Measurements from ENCODE around the gene HEATR1. TPM values are rescaled to one million over a fixed set of nuclear protein-coding genes. Genes with fewer than 3 reads are reported as not detected.
"Not testable (repeated sequence)": the region's sequence is repeated elsewhere in the genome, so short reads cannot be mapped to it uniquely, and the experiment has no call there.

Gene HEATR1
- total RNA-seq, 4 donors from 2014 or later: 9.4 to 15.7 (median 13.2) TPM

DNA sequence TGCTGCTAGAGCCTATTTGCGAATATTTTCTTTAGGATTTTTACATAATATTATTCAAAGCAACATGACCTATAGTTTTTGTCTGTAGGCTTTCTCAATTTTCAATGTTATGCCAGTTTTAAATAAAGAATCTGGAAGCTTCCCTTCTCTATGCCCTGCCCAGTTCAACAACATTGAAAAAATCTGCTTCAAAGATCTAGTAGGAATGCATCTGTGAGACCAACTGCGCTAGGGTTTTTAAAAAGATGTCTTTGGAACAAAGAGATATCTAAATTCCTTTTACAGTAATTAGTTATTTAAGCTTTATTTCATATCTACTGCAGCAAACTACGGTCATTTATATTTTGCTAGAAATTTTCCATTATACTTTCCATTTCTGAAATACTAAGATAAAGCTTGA, 25.7 kb downstream of the HEATR1 start:
- Histone ChIP-seq H3K4me1 (no peaks in the 10 kb centered on the region), H3K4me3 (no peak overlapping the region), H3K27me3 (no peaks in the 10 kb centered on the region), H3K9me3 (no peaks in the 10 kb centered on the region), H3K36me3 (peaks cover 0 to 71% (median 17%) of the 10 kb centered on the region in 4 donors), H3K27ac (no peak overlapping the region)
- 95 to 100% methylated on average over 3 of the region's 3 CpGs for WGBS, 2 donors (ENCODE audit: low coverage in 1 of 2)
- TF ChIP-seq POLR2A (IDR thresholded peaks at IDR 0.05): no peak
- TF ChIP-seq EP300 (IDR thresholded peaks at IDR 0.05; ENCODE audit: low read depth): no peak
- TF ChIP-seq, protein P1, sequence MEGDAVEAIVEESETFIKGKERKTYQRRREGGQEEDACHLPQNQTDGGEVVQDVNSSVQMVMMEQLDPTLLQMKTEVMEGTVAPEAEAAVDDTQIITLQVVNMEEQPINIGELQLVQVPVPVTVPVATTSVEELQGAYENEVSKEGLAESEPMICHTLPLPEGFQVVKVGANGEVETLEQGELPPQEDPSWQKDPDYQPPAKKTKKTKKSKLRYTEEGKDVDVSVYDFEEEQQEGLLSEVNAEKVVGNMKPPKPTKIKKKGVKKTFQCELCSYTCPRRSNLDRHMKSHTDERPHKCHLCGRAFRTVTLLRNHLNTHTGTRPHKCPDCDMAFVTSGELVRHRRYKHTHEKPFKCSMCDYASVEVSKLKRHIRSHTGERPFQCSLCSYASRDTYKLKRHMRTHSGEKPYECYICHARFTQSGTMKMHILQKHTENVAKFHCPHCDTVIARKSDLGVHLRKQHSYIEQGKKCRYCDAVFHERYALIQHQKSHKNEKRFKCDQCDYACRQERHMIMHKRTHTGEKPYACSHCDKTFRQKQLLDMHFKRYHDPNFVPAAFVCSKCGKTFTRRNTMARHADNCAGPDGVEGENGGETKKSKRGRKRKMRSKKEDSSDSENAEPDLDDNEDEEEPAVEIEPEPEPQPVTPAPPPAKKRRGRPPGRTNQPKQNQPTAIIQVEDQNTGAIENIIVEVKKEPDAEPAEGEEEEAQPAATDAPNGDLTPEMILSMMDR (IDR thresholded peaks at IDR 0.05): no peak
- no peak for TF ChIP-seq POLR2AphosphoS5 (IDR thresholded peaks at IDR 0.05)
- no peak for DNase-seq
- intact Hi-C loops (cut with DNase I; ENCODE audit: low total_unique reads) (no loop called here), in situ Hi-C loops (cut with MboI; ENCODE audit: low pct_ligation_motif_present in 1 of 4, low pct_unique_long_range_greater_than_20kb in 1 of 4, low sequenced_read_pairs in 3 of 4) (no loop called here)

DNA sequence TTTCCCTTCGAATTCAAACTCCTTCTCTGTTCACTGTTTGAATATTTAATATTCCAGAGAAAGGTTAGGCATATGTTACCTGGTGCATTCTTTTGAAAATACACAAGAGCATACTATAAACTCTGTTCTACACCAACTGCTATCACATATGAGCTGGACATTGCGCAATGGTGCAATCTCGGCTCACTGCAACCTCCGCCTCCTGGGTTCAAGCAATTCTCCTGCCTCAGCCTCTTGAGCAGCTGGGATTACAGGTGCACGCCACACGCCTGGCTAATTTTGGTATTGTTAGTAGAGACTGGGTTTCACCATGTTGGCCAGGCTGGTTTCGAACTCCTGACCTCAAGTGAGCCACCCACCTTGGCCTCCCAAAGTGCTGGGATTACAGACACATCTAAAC, 27.3 kb downstream of the HEATR1 start:
- H3K9me3 ChIP-seq; in situ Hi-C loops (cut with MboI; ENCODE audit: low pct_ligation_motif_present in 1 of 4, low pct_unique_long_range_greater_than_20kb in 1 of 4, low sequenced_read_pairs in 3 of 4); H3K27me3 ChIP-seq; intact Hi-C loops (cut with DNase I; ENCODE audit: low total_unique reads); H3K27ac ChIP-seq; H3K4me1 ChIP-seq; DNase-seq; H3K4me3 ChIP-seq: not testable (repeated sequence)
- 85 to 100% methylated on average over 1 to 7 of the region's 7 CpGs for WGBS, 2 donors (ENCODE audit: low coverage in 1 of 2)
- H3K36me3 ChIP-seq: peaks cover 0 to 73% (median 20%) of the 10 kb centered on the region in 4 donors

DNA sequence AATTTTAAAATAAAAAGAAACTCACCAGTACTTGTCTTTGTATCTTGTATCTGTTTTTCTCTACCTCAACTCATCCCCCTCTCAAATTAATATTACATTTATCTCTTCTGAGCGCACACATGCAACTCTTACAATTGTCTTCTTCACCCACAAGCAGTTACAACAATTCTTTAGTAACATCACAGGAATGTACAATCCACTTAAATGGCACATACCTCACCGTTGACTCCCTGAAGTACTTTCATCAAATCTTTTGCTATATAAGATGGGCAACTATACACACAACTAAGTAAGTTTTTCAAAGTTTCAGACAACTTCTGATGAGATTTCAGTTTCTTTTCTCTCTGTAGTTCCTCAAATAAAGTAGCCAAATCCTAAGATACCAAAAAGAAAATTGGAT, 28.3 kb downstream of the HEATR1 start:
- Histone ChIP-seq H3K27me3 (no peaks in the 10 kb centered on the region), H3K9me3 (no peaks in the 10 kb centered on the region), H3K4me1 (no peaks in the 10 kb centered on the region), H3K36me3 (peaks cover 0 to 74% (median 22%) of the 10 kb centered on the region in 4 donors), H3K4me3 (no peak overlapping the region), H3K27ac (no peak overlapping the region)
- in situ Hi-C loops (cut with MboI; ENCODE audit: low pct_ligation_motif_present in 1 of 4, low pct_unique_long_range_greater_than_20kb in 1 of 4, low sequenced_read_pairs in 3 of 4) (no loop called here), intact Hi-C loops (cut with DNase I; ENCODE audit: low total_unique reads) (no loop called here)
- TF ChIP-seq, protein P1 (IDR thresholded peaks at IDR 0.05): no peak
- TF ChIP-seq EP300 (IDR thresholded peaks at IDR 0.05; ENCODE audit: low read depth): no peak
- no peak for TF ChIP-seq POLR2A (IDR thresholded peaks at IDR 0.05)
- TF ChIP-seq POLR2AphosphoS5 (IDR thresholded peaks at IDR 0.05): no peak
- DNase-seq: no peak
- WGBS, 2 donors (ENCODE audit: low coverage in 1 of 2): 27 to 66% methylated on average over 2 of the region's 2 CpGs

DNA sequence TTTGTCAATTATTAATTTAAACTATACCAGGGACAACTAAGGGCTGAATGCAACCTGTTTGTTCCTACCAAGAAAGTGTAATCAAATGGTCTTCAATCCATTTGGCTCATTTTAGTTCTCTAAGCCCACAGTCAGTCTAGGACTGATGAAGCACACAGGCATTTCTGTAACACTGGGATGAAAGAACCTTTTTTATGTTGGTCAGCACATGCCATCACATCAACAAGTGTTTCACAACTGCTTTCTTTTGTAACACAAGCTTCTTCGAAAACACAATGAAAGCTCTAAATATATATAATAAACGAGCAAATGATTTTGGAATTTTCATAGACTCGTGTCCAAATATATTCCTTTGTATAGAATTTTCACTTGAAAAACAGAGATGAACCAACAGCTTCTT, 28.8 kb downstream of the HEATR1 start:
- no peak overlapping the region for H3K27ac ChIP-seq
- H3K4me1 ChIP-seq: no peaks in the 10 kb centered on the region
- TF ChIP-seq POLR2A (IDR thresholded peaks at IDR 0.05): no peak
- TF ChIP-seq, protein P1 (IDR thresholded peaks at IDR 0.05): no peak
- TF ChIP-seq EP300 (IDR thresholded peaks at IDR 0.05; ENCODE audit: low read depth): no peak
- no peak for TF ChIP-seq POLR2AphosphoS5 (IDR thresholded peaks at IDR 0.05)
- no peak for DNase-seq
- WGBS, 2 donors (ENCODE audit: low coverage in 1 of 2): 91% methylated on average over 3 of the region's 3 CpGs
- intact Hi-C loops (cut with DNase I; ENCODE audit: low total_unique reads): no loop called here
- H3K36me3 ChIP-seq: peaks cover 0 to 77% (median 23%) of the 10 kb centered on the region in 4 donors
- H3K9me3 ChIP-seq: no peaks in the 10 kb centered on the region
- H3K27me3 ChIP-seq: no peaks in the 10 kb centered on the region
- in situ Hi-C loops (cut with MboI; ENCODE audit: low pct_ligation_motif_present in 1 of 4, low pct_unique_long_range_greater_than_20kb in 1 of 4, low sequenced_read_pairs in 3 of 4): no loop called here
- H3K4me3 ChIP-seq: no peak overlapping the region

DNA sequence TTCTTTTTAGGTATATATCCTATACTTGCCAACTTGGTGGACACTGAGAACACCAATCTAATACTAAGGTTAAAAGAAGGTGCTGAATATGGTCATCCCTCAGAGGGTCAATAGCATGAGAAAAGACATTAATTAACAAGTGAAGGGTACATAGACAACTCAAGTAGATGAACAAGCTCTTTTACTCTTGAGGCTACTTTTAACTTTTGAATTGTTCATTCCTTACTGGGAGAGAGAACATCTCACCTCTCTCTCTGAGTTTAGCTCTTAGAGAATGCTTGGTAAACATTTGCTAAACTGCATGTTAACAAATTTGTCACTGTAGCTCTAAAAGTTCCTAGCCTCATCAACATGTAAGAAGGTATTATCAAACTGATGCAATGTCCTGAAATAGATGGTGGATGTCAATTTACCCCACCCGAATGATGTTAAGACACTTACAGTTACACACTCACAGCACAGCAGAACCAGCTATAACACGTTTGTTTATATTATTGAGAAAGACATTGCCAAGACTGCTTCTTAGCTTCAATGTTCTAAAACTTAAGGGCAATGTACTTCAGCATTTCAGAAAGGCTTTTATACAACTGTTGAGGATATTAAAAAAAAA, 35.9 kb downstream of the HEATR1 start:
- no peak for TF ChIP-seq POLR2AphosphoS5 (IDR thresholded peaks at IDR 0.05)
- no peak for TF ChIP-seq EP300 (IDR thresholded peaks at IDR 0.05; ENCODE audit: low read depth)
- TF ChIP-seq, protein P1 (IDR thresholded peaks at IDR 0.05): no peak
- TF ChIP-seq POLR2A (IDR thresholded peaks at IDR 0.05): no peak
- DNase-seq: no peak
- in situ Hi-C loops (cut with MboI; ENCODE audit: low pct_ligation_motif_present in 1 of 4, low pct_unique_long_range_greater_than_20kb in 1 of 4, low sequenced_read_pairs in 3 of 4) (no loop called here), intact Hi-C loops (cut with DNase I; ENCODE audit: low total_unique reads) (no loop called here)
- no peak overlapping the region for H3K4me3 ChIP-seq
- 71 to 81% methylated on average over 2 of the region's 2 CpGs for whole genome bisulfite sequencing, 2 donors (ENCODE audit: low coverage in 1 of 2)
- H3K9me3 ChIP-seq: no peaks in the 10 kb centered on the region
- peaks cover 0 to 87% (median 41%) of the 10 kb centered on the region in 4 donors for H3K36me3 ChIP-seq
- H3K4me1 ChIP-seq: no peaks in the 10 kb centered on the region
- H3K27ac ChIP-seq: no peak overlapping the region
- H3K27me3 ChIP-seq: no peaks in the 10 kb centered on the region

All from transverse colon (tissue), 4 donors.